ENCODE measurements around the gene ATG9B.

Gene ATG9B

DNA sequence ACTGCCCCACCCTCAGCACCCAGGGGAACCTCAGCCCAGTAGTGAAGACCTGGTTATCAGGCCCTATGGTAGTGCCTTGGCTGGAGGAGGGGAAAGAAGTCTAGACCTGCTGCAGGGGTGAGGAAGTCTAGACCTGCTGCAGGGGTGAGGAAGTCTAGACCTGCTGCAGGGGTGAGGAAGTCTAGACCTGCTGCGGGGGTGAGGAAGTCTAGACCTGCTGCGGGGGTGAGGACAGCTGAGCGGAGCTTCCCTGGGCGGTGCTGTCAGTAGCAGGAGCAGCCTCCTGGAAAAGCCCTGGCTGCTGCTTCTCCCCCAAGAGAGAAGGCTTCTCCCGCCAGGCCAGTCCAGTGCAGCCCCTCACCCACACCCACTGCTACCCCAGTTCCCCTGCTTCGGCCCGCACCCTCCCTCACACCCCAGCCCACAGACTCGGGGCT lies 27.2 kb downstream of the ATG9B start:
- DNase-seq (ENCODE audit: insufficient read length, low spot score) (no peak), FAIRE-seq (no peak)
- no peak for TF ChIP-seq POU2F2 (IDR thresholded peaks at IDR 0.05; ENCODE audit: low read depth, low read length)
- TF ChIP-seq TAF1 (IDR thresholded peaks at IDR 0.05; ENCODE audit: low read depth, low read length) = no peak
- TF ChIP-seq PAX5 (IDR thresholded peaks at IDR 0.05; ENCODE audit: insufficient read depth, low read length, severe bottlenecking) = no peak
- TF ChIP-seq POLR2A (IDR thresholded peaks at IDR 0.05; ENCODE audit: low read depth, low read length) = no peak
- no peak for TF ChIP-seq POLR2AphosphoS5 (IDR thresholded peaks at IDR 0.05; ENCODE audit: low read depth, low read length)
- no peak for TF ChIP-seq SPI1 (IDR thresholded peaks at IDR 0.05; ENCODE audit: low read depth, low read length)

GRCh38 chr7:150996376-150997074 lies 27.8 kb downstream of the ATG9B start:
- no peak for DNase-seq (ENCODE audit: insufficient read length, low spot score)
- TF ChIP-seq TAF1 (IDR thresholded peaks at IDR 0.05; ENCODE audit: low read depth, low read length) = no peak
- TF ChIP-seq POU2F2 (IDR thresholded peaks at IDR 0.05; ENCODE audit: low read depth, low read length) = no peak
- TF ChIP-seq POLR2A (IDR thresholded peaks at IDR 0.05; ENCODE audit: low read depth, low read length) = no peak
- no peak for TF ChIP-seq POLR2AphosphoS5 (IDR thresholded peaks at IDR 0.05; ENCODE audit: low read depth, low read length)
- no peak for TF ChIP-seq SPI1 (IDR thresholded peaks at IDR 0.05; ENCODE audit: low read depth, low read length)
- TF ChIP-seq PAX5 (IDR thresholded peaks at IDR 0.05; ENCODE audit: insufficient read depth, low read length, severe bottlenecking) = no peak
- no peak for FAIRE-seq

GRCh38 chr7:150994838-150995510 lies 29.3 kb downstream of the ATG9B start:
- TF ChIP-seq POLR2A (IDR thresholded peaks at IDR 0.05; ENCODE audit: low read depth, low read length) (no peak), TAF1 (IDR thresholded peaks at IDR 0.05; ENCODE audit: low read depth, low read length) (no peak), POLR2AphosphoS5 (IDR thresholded peaks at IDR 0.05; ENCODE audit: low read depth, low read length) (no peak), SPI1 (IDR thresholded peaks at IDR 0.05; ENCODE audit: low read depth, low read length) (no peak), PAX5 (IDR thresholded peaks at IDR 0.05; ENCODE audit: insufficient read depth, low read length, severe bottlenecking) (no peak), POU2F2 (IDR thresholded peaks at IDR 0.05; ENCODE audit: low read depth, low read length) (no peak)
- FAIRE-seq (no peak), DNase-seq (ENCODE audit: insufficient read length, low spot score) (no peak)

DNA sequence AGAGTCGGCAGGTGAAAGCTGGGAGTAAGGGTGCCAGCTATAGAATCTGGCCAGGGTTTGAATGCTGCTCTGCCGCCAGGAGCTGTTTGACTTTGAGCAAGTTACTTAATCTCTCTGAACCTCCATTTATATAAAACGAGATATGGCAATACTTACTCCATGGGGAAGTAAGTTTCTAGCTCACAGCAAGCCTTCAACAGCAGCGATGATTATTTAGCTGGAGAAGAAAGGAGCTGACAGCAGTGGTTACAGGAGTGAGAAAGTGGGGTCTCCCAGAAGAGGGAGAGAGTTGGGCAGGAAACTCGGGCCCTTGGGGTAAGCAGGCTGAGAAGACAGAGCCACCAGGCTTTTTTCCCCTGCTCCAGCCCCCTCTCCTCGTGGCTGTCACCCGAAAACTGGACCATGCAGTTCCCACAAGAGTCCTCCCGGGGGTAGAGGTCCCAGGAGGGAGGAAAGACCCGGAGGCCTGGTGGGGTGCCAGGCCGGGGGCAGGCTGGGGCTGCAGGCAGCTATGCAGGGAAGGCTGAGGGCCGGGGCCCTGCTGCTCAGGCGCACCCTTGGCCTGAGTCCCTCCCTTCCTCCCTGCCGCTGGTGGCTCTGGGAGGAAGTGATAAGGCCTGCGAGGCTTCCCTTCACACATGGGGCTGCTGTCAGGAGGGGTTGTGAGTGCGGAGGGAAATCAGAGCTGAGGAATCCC lies 30.0 kb downstream of the ATG9B start:
- TF ChIP-seq POLR2A (IDR thresholded peaks at IDR 0.05; ENCODE audit: low read depth, low read length) (no peak), PAX5 (IDR thresholded peaks at IDR 0.05; ENCODE audit: insufficient read depth, low read length, severe bottlenecking) (no peak), TAF1 (IDR thresholded peaks at IDR 0.05; ENCODE audit: low read depth, low read length) (no peak), POU2F2 (IDR thresholded peaks at IDR 0.05; ENCODE audit: low read depth, low read length) (no peak), POLR2AphosphoS5 (IDR thresholded peaks at IDR 0.05; ENCODE audit: low read depth, low read length) (no peak), SPI1 (IDR thresholded peaks at IDR 0.05; ENCODE audit: low read depth, low read length) (peak; percentile 34; the same call in 1 of the 2 replicates)
- FAIRE-seq (no peak), DNase-seq (ENCODE audit: insufficient read length, low spot score) (no peak)

- no peak for FAIRE-seq
- TF ChIP-seq PAX5 (IDR thresholded peaks at IDR 0.05; ENCODE audit: insufficient read depth, low read length, severe bottlenecking) (no peak), POLR2A (IDR thresholded peaks at IDR 0.05; ENCODE audit: low read depth, low read length) (no peak), TAF1 (IDR thresholded peaks at IDR 0.05; ENCODE audit: low read depth, low read length) (no peak), SPI1 (IDR thresholded peaks at IDR 0.05; ENCODE audit: low read depth, low read length) (no peak), POU2F2 (IDR thresholded peaks at IDR 0.05; ENCODE audit: low read depth, low read length) (no peak), POLR2AphosphoS5 (IDR thresholded peaks at IDR 0.05; ENCODE audit: low read depth, low read length) (no peak)
Observed at GRCh38 chr7:150993511-150993910, 30.8 kb downstream of the ATG9B start.

GRCh38 chr7:150992833-150993302 lies 31.4 kb downstream of the ATG9B start:
- no peak for FAIRE-seq
- DNase-seq (ENCODE audit: insufficient read length, low spot score) = no peak
- TF ChIP-seq POLR2AphosphoS5 (IDR thresholded peaks at IDR 0.05; ENCODE audit: low read depth, low read length) = no peak
- no peak for TF ChIP-seq PAX5 (IDR thresholded peaks at IDR 0.05; ENCODE audit: insufficient read depth, low read length, severe bottlenecking)
- no peak for TF ChIP-seq TAF1 (IDR thresholded peaks at IDR 0.05; ENCODE audit: low read depth, low read length)
- no peak for TF ChIP-seq POU2F2 (IDR thresholded peaks at IDR 0.05; ENCODE audit: low read depth, low read length)
- no peak for TF ChIP-seq SPI1 (IDR thresholded peaks at IDR 0.05; ENCODE audit: low read depth, low read length)
- TF ChIP-seq POLR2A (IDR thresholded peaks at IDR 0.05; ENCODE audit: low read depth, low read length) = no peak

More at GRCh38 chr7:150993511-150993910, 30.8 kb downstream of the ATG9B start:
- no peak for DNase-seq (ENCODE audit: insufficient read length, low spot score)

DNA sequence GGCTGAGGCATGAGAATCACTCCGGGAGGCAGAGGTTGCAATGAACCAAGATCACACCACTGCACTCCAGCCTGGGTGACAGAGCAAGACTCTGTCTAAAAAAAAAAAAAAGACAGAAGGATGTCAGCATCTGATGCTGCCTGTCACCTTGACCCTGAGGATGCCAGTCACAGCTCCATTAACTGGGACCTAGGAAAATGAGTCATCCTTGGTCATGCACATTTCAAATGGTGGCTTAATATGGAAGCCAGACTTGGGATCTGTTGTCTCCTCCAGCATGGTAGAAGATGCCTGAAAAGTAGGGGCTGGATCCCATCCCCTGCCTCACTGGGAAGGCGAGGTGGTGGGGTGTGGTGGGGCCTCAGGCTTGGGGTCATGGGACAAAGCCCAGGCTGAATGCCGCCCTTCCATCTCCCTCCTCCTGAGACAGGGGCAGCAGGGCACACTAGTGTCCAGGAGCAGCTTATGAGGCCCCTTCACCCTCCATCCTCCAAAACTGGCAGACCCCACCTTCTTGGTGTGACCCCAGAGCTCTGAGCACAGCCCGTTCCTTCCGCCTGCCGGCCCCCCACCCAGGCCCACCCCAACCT lies 32.1 kb downstream of the ATG9B start:
- FAIRE-seq (no peak), DNase-seq (ENCODE audit: insufficient read length, low spot score) (no peak)
- TF ChIP-seq SPI1 (IDR thresholded peaks at IDR 0.05; ENCODE audit: low read depth, low read length) = no peak
- no peak for TF ChIP-seq POLR2A (IDR thresholded peaks at IDR 0.05; ENCODE audit: low read depth, low read length)

DNA sequence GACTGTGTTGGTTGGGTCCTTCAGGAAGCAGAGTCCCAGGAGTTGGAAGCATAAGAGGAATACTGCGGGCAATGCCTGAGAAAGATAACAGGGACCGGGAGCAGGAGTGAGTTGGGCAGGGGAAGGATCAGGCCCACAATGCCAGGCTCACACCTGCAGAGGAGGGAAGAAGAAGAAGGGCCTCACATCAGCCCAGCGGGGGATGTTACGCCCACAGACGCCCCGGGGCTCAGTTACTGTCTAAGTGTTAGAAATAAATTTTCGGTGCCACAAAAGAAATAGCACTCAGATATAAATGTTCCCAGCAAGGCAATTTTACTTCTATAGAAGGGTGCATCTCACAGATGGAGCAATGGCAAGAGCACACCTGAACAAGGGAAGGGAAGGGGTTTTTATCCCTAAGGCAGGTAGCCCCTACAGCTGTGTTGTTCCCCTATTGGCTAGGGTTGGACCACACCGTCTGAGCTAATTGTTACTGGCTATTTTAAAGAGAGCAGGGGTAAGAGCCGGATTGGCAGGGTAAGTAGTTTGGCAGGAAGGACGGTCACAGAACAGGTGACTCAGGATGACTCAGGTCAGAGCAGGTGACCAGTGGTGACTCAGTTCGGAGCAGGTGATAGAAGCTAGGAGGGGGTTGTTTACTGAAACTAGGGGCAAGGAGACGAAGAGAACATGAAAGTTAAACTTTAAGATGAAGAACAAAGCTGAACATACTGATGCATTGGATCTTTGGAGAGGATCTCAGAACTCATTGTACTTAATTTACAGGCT lies 33.7 kb downstream of the ATG9B start, which contains the start of gene NOS3:
NOS3 (plus strand) TSS at position 602 of the 771 bp plus-strand sequence. CDS start 2,787 bp downstream, outside the sequence.
- no peak for DNase-seq (ENCODE audit: insufficient read length, low spot score)
- no peak for FAIRE-seq
- TF ChIP-seq POU2F2 (IDR thresholded peaks at IDR 0.05; ENCODE audit: low read depth, low read length) (no peak), POLR2A (IDR thresholded peaks at IDR 0.05; ENCODE audit: low read depth, low read length) (no peak), POLR2AphosphoS5 (IDR thresholded peaks at IDR 0.05; ENCODE audit: low read depth, low read length) (no peak), SPI1 (IDR thresholded peaks at IDR 0.05; ENCODE audit: low read depth, low read length) (no peak), TAF1 (IDR thresholded peaks at IDR 0.05; ENCODE audit: low read depth, low read length) (no peak), PAX5 (IDR thresholded peaks at IDR 0.05; ENCODE audit: insufficient read depth, low read length, severe bottlenecking) (no peak)
